GM12874 (cell line): ENCODE results near the gene LRP1.

Source experiments
- CTCF ChIP-seq: IDR thresholded peaks from 2 replicates; pipeline ENCODE4 v1.5.1; 2011; ENCODE audit warnings: low read depth, mild to moderate bottlenecking, control low read depth, low read length, moderate library complexity; ENCODE audit not compliant: insufficient read depth

The LRP1 gene

GRCh38 chr12:57178213-57178612 is 49.9 kb downstream of the LRP1 start:
- no peak for TF ChIP-seq CTCF

- no peak for TF ChIP-seq CTCF
These were observed 51.2 kb downstream of the LRP1 start for GRCh38 chr12:57179331-57180086.

GRCh38 chr12:57180321-57180989 is 52.2 kb downstream of the LRP1 start:
- TF ChIP-seq CTCF: no peak

DNA sequence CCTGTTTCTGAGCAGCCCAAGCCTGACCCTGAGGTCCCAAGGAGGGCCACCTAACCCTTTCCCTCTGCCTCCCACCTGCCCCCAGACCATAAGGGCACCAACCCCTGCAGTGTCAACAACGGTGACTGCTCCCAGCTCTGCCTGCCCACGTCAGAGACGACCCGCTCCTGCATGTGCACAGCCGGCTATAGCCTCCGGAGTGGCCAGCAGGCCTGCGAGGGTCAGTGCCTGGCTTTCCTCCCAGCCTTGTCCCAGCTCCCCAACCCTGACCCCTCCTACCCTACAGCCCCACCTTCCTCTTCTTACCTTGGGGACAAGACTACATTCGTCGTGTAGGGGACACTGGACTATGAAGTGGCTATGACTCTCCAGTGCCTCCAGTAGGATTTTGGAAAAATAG is 52.8 kb downstream of the LRP1 start:
- no peak for TF ChIP-seq CTCF

- no peak for TF ChIP-seq CTCF
These were observed 53.4 kb downstream of the LRP1 start for GRCh38 chr12:57181561-57182155.

DNA sequence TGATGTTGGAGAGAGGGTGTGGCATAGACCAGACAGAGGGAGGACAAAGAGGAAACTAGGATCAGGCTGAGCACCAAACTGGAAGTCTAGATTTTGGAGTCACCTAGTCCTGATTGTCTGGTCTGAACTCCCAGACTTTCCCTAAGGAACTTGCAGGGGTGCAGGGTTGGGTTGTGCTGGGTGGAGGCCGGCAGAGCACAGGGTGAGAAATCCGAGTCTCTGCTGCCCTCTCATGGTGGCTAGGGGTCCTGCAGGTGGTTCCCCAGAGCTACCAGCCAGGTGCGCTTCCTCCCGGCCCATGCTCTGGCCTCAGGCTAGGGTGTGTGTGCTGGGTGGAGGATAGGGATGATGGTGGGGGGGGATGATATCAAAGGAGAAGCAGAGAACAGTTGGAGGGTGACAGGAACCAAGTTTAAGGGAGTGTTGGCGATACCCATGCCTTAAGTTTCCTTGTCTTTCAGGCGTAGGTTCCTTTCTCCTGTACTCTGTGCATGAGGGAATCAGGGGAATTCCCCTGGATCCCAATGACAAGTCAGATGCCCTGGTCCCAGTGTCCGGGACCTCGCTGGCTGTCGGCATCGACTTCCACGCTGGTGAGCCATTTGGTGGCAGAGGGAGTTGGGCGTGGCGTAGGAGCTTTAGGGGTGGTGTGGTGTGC is 54.8 kb downstream of the LRP1 start:
- peak; percentile 94 for TF ChIP-seq CTCF
